K562 (cell line): Measurements from ENCODE around the gene MAPRE2. TPM values are rescaled to one million over a fixed set of nuclear protein-coding genes. Genes with fewer than 3 reads are reported as not detected.

Source experiments
- ATAC-seq: fragments of 200-7000 bp; cut with Tn5 transposase; 3 replicates; pipeline ENCODE4 v1.9.1; 2020; ENCODE audit warnings: moderate library complexity
- BruUV-seq: library from RNA; stranded (reverse); fragments of 400-500 nt; replicated peaks from 2 replicates; lab custom pipeline; 2021; lab: Mats Ljungman, UMichigan
- CTCF ChIA-PET: fragments of 300-600 bp; formaldehyde crosslinking; extraction: SDS; loops from one replicate; lab custom pipeline; 2021; ENCODE audit warnings: low intra/inter-chr PET ratio; lab: Yijun Ruan, JAX
- POLR2A ChIA-PET: fragments of 300-600, 350-650 bp; sonication (Branson Sonifier 250); formaldehyde crosslinking; extraction: SDS; loops from one replicate; lab custom pipeline; 2021; ENCODE audit warnings: antibody characterized with exemption, inconsistent platforms; lab: Yijun Ruan, JAX
- DNase-seq, 4 experiments: peaks; one replicate each; pipeline versions ENCODE4 v3.0.0 to v3.0.0-alpha.2; 2011 to 2018; ENCODE audit warnings: low spot score in 3 of 4, mixed read lengths in 3 of 4; ENCODE audit errors: extremely low read depth in 1 of 4
- FAIRE-seq: peaks from 2 replicates; lab custom pipeline; 2011; peaks lifted over from hg19 to GRCh38; lab: Jason Lieb, UNC
- H2AFZ ChIP-seq: 2 replicates; pipeline ENCODE4 v1.6.0; 2011; ENCODE audit warnings: low read depth, low read length, control low read depth, inconsistent platforms
- H3K27ac ChIP-seq: fragments of 200-600 bp; 3 replicates; pipeline ENCODE4 v1.8.0; 2011; ENCODE audit warnings: low read depth, mild to moderate bottlenecking, control low read depth, inconsistent platforms, low read length, moderate library complexity, mixed read lengths; ENCODE audit errors: extremely low read depth
- H3K27me3 ChIP-seq, 2 experiments: fragments of 300-600 bp in 1 of 2; 2 replicates in 1 of 2; 3 replicates in 1 of 2; pipeline versions ENCODE4 v1.6.0 to v1.8.0; 2011; ENCODE audit warnings: inconsistent platforms in 2 of 2, low read length in 2 of 2, mild to moderate bottlenecking in 1 of 2, mixed read lengths in 1 of 2, moderate library complexity in 1 of 2; ENCODE audit not compliant: control insufficient read depth in 2 of 2, insufficient read depth in 2 of 2
- H3K36me3 ChIP-seq: fragments of 300-600 bp; 3 replicates; pipeline ENCODE4 v1.8.0; 2011; ENCODE audit warnings: mild to moderate bottlenecking, low read length, inconsistent platforms; ENCODE audit not compliant: control insufficient read depth, insufficient read depth
- H3K4me1 ChIP-seq, 2 experiments: fragments of 200-600 bp in 1 of 2; replicated peaks in 1 of 2; 2 replicates in 1 of 2; 3 replicates in 1 of 2; pipeline versions ENCODE4 v1.5.1 to v1.8.0; 2011; ENCODE audit warnings: inconsistent platforms in 2 of 2, low read length in 2 of 2, mild to moderate bottlenecking in 1 of 2, mixed read lengths in 1 of 2, moderate library complexity in 1 of 2; ENCODE audit not compliant: control insufficient read depth in 2 of 2, insufficient read depth in 2 of 2
- H3K4me2 ChIP-seq: 2 replicates; pipeline ENCODE4 v1.6.1; 2011; ENCODE audit warnings: low read length, control low read depth, inconsistent platforms, mixed read lengths; ENCODE audit not compliant: insufficient read depth
- H3K4me3 ChIP-seq: fragments of 200-600 bp; sonication (generic), shearing (Covaris generic); 2 replicates; pipeline ENCODE4 v1.5.1; 2016; ENCODE audit warnings: control low read depth, inconsistent platforms
- H3K79me2 ChIP-seq: fragments of 200-600 bp; 3 replicates; pipeline ENCODE4 v1.8.0; 2011; ENCODE audit warnings: low read length, inconsistent platforms; ENCODE audit not compliant: control insufficient read depth, insufficient read depth
- H3K9ac ChIP-seq, 2 experiments: 2 replicates each; pipeline versions ENCODE4 v1.6.0 to v1.6.1; 2011; ENCODE audit warnings: low read depth in 2 of 2, low read length in 2 of 2, control low read depth in 1 of 2, inconsistent platforms in 1 of 2, mild to moderate bottlenecking in 1 of 2, mixed read lengths in 1 of 2; ENCODE audit not compliant: insufficient read depth in 1 of 2
- H3K9me1 ChIP-seq: one replicate; pipeline ENCODE4 v1.6.0; 2011; ENCODE audit warnings: inconsistent platforms, mild to moderate bottlenecking, low read length, moderate library complexity; ENCODE audit not compliant: control insufficient read depth, insufficient read depth
- H3K9me3 ChIP-seq: replicated peaks from 2 replicates; pipeline ENCODE4 v1.5.1; 2011; ENCODE audit warnings: low read depth, low read length, inconsistent platforms; ENCODE audit not compliant: control insufficient read depth, insufficient read depth
- H4K20me1 ChIP-seq: replicated peaks from 2 replicates; pipeline ENCODE4 v1.6.1; 2011; ENCODE audit warnings: low read length, inconsistent platforms, mixed read lengths; ENCODE audit not compliant: control insufficient read depth, insufficient read depth
- CGGBP1 ChIP-seq: fragments of 250-450 bp; sonication (Bioruptor Pico); IDR thresholded peaks from 2 replicates; pipeline ENCODE4 v1.9.0; 2021; ENCODE audit warnings: mild to moderate bottlenecking
- FUS ChIP-seq: fragments of 200-400 bp; formaldehyde crosslinking; optimal IDR thresholded peaks from 2 replicates; pipeline ENCODE3; 2017; ENCODE audit warnings: low read depth, low read length
- GABPB2 ChIP-seq: fragments of 250-450 bp; sonication (Bioruptor Pico); conservative IDR thresholded peaks from 2 replicates; pipeline ENCODE4 v1.5.1; 2021; ENCODE audit warnings: mild to moderate bottlenecking
- NFIC ChIP-seq: fragments of 450-650 bp; IDR thresholded peaks from 2 replicates; pipeline ENCODE4 v1.6.1; 2017; ENCODE audit warnings: mild to moderate bottlenecking, inconsistent platforms
- RBM22 ChIP-seq: fragments of 200-400 bp; formaldehyde crosslinking; IDR thresholded peaks from 2 replicates; pipeline ENCODE4 v1.6.1; 2018; ENCODE audit warnings: low read length, low read depth; ENCODE audit not compliant: poor library complexity, severe bottlenecking
- RFX5 ChIP-seq: IDR thresholded peaks from 2 replicates; pipeline ENCODE4 v1.6.1; 2011; ENCODE audit warnings: low read depth, mild to moderate bottlenecking, improper control_type of control experiment, low read length
- SETDB1 ChIP-seq: IDR thresholded peaks from one replicate; pipeline ENCODE4 v1.6.1; 2012; ENCODE audit warnings: low read length, control low read depth, inconsistent platforms
- SIRT6 ChIP-seq: IDR thresholded peaks from one replicate; pipeline ENCODE4 v1.6.1; 2012; ENCODE audit warnings: low read depth, mild to moderate bottlenecking, control low read depth, inconsistent platforms, low read length, moderate library complexity
- SMAD4 ChIP-seq: fragments of 250-450 bp; sonication (Bioruptor Pico); conservative IDR thresholded peaks from 2 replicates; pipeline ENCODE4 v1.8.0; 2021; ENCODE audit warnings: inconsistent platforms, mild to moderate bottlenecking, moderate library complexity
- TOE1 ChIP-seq, 2 experiments: fragments of 450-650 bp in 1 of 2; sonication (generic) in 1 of 2; formaldehyde crosslinking in 1 of 2; IDR thresholded peaks; 2 replicates each; pipeline versions ENCODE4 v1.7.1 to v1.8.0; 2016 to 2022; ENCODE audit warnings: borderline replicate concordance in 2 of 2, mild to moderate bottlenecking in 2 of 2, antibody characterized with exemption in 1 of 2, inconsistent platforms in 1 of 2, low read depth in 1 of 2, missing genetic modification reagents in 1 of 2, moderate library complexity in 1 of 2
- ZBTB33 ChIP-seq: sonication (generic); formaldehyde crosslinking; IDR thresholded peaks from 2 replicates; pipeline ENCODE4 v1.8.1; 2023; ENCODE audit warnings: mild to moderate bottlenecking, missing genetic modification reagents
- WGBS: fragments of 100-300 bp; shearing (Covaris generic); methylation state at CpG from one replicate; pipeline ENCODE4 v1.1.6; 2016; ENCODE audit warnings: low coverage, mixed read lengths; ENCODE audit not compliant: insufficient coverage; ENCODE audit errors: missing lambda C conversion rate; 5-methylcytosine and 5-hydroxymethylcytosine counted together
- in situ Hi-C: fragments of 300-500 bp; cut with MboI; formaldehyde crosslinking; loops from 4 replicates; pipeline ENCODE4 v1.15.0; 2018; ENCODE audit warnings: inconsistent platforms, mixed read lengths
- intact Hi-C: fragments of 100-400 bp; cut with micrococcal nuclease; formaldehyde crosslinking; loops from 2 replicates; pipeline ENCODE4 v1.14.2; 2022
- polyA plus RNA-seq, 8 experiments: library from polyadenylated mRNA; depleted of rRNA in 4 of 8; stranded (reverse) in 5 of 8; unstranded in 3 of 8; fragments of >200 nt; fragmentation: Nextera tagmentation in 2 of 8; fragmentation: Illumina TruSeq in 1 of 8; extraction: Ambion mirVana in 2 of 8; extraction: Trizol in 1 of 8; gene quantifications; 2 replicates each; pipeline versions ENCODE4 v1.2.1 to v1.2.3, GENCODE V29; 2011 to 2014; ENCODE audit warnings: inconsistent platforms in 1 of 8, missing spikeins in 1 of 8
- total RNA-seq, 7 experiments: library from RNA; depleted of rRNA in 6 of 7; stranded (reverse); fragments of >200 nt in 6 of 7; fragmentation: Illumina TruSeq in 2 of 7; extraction: Trizol in 2 of 7; gene quantifications; 2 replicates each; pipeline versions ENCODE4 v1.2.1 to v1.2.3, GENCODE V29; 2011 to 2021; ENCODE audit warnings: low replicate concordance in 1 of 7

Gene MAPRE2
- total and polyA plus RNA-seq, 9 of the 15 experiments (the other 6 are each of a cell fraction or from before 2014, with no cell fraction given), result 32.3 to 70.7 (median 40.7) TPM

- TF ChIP-seq RBM22 (no peak), NFIC (peak; percentile 39; the same call in 1 of the 2 replicates)
- ChIA-PET CTCF (no interaction called here), POLR2A (interaction anchor here (0.7 to 4.8 kb wide), 9 partner anchors 9 to 191 kb away, joined by 3 to 33 read pairs (median 5); partner anchors contain the start of gene MAPRE2)
- 72% methylated on average over 9 of the region's 9 CpGs for WGBS
- Histone ChIP-seq H3K36me3 (no peaks in the 10 kb centered on the region), H3K4me3 (no peak overlapping the region), H3K4me1 (peaks cover 0 to 14% of the 10 kb centered on the region in 2 experiments; a peak in 4 of 5 replicates), H3K4me2 (no peak overlapping the region; the same call in 1 of the 2 replicates), H3K9me1 (peaks cover 4% of the 10 kb centered on the region), H3K9ac (no peak overlapping the region), H4K20me1 (no peaks in the 10 kb centered on the region), H3K79me2 (peaks cover 52% of the 10 kb centered on the region), H3K27ac (no peak overlapping the region), H2AFZ (no peak overlapping the region), H3K9me3 (no peaks in the 10 kb centered on the region), H3K27me3 (no peaks in the 10 kb centered on the region)
- ATAC-seq (0 out of 3 replicates have a peak, but pooled peaks have one; percentile 6), FAIRE-seq (no peak), DNase-seq (no peak)
- BruUV-seq, result no TSS peak
- in situ Hi-C loops, result no loop called here
- intact Hi-C loops, result no loop called here
These were observed 19.1 kb downstream of the MAPRE2 start for GRCh38 chr18:35060122-35060815.

DNA sequence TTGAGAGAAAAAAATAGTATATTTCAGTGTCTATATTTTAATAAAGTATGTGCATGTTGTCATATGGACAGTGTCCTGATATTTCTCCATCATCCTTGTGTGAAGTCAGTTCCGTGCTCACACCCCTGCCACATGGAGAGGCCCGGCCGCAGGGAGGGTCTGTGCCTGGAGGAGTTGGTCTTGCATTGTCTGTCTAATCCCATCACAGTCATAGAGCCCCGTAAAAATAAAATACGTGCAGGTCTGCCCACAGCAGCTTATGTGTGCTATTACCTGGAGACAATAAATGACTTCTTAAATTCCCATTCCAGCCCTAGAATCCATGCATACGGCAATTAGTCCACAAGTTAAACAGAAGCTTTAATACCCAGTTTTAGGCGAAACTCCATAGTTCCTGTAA, 20.1 kb downstream of the MAPRE2 start:
- 74% methylated on average over 7 of the region's 7 CpGs for WGBS
- H3K36me3 ChIP-seq, result no peaks in the 10 kb centered on the region
- H3K4me1 ChIP-seq, result peaks cover 0 to 14% of the 10 kb centered on the region in 2 experiments; a peak in 4 of 5 replicates
- no TSS peak for BruUV-seq
- H4K20me1 ChIP-seq, result no peaks in the 10 kb centered on the region
- ChIA-PET CTCF (no interaction called here), POLR2A (interaction anchor here (2.5 to 3.7 kb wide), 2 partner anchors 10 to 19 kb away, joined by 10 to 18 read pairs; no protein-coding TSS in a partner anchor)
- peaks cover 4% of the 10 kb centered on the region for H3K9me1 ChIP-seq
- H3K79me2 ChIP-seq, result peaks cover 54% of the 10 kb centered on the region
- in situ Hi-C loops (no loop called here), intact Hi-C loops (no loop called here)
- H3K27ac ChIP-seq, result no peak overlapping the region
- FAIRE-seq, result no peak
- DNase-seq, result no peak
- no peak for ATAC-seq
- no peak overlapping the region for H2AFZ ChIP-seq
- H3K27me3 ChIP-seq, result no peaks in the 10 kb centered on the region
- no peak overlapping the region for H3K4me3 ChIP-seq
- no peak overlapping the region for H3K4me2 ChIP-seq
- no peak overlapping the region for H3K9ac ChIP-seq
- H3K9me3 ChIP-seq, result no peaks in the 10 kb centered on the region
- no peak for TF ChIP-seq FUS
- no peak for TF ChIP-seq RFX5
- TF ChIP-seq GABPB2, result no peak
- no peak for TF ChIP-seq SMAD4
- TF ChIP-seq TOE1 (IDR thresholded peaks at IDR 0.05; ENCODE audit: borderline replicate concordance), result no peak
- TF ChIP-seq TOE1 (CRISPR knock-in tag; IDR thresholded peaks at IDR 0.05; ENCODE audit: borderline replicate concordance, low read depth), result no peak
- no peak for TF ChIP-seq CGGBP1 (CRISPR knock-in tag)
- TF ChIP-seq SETDB1, result no peak
- no peak for TF ChIP-seq ZBTB33
- TF ChIP-seq SIRT6, result no peak
